ENCODE measurements around the gene MAPK8IP2. TPM values are rescaled to one million over a fixed set of nuclear protein-coding genes. Genes with fewer than 3 reads are reported as not detected.

Gene MAPK8IP2
- total RNA-seq, 1 experiment from 2014 or later = 6.4 TPM

DNA sequence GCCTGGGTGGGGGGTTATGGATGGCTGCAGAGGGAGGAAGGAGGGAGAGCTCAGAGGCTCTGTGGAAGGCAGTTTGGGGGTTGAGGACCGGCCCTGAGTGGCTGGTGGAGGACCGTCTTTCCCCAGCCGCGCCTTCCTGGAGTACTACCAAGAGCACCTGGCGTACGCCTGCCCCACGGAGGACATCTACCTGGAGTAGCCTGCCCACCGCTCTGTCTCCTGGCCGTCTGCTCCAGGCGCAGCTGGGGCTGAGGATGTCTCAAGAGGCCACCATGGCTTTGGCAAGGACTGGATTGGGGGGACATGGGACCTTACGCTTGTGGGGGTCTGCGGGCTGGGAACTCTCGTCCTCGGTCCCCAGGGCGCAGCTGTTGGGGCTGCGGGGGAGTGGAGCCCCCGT, 10.0 kb downstream of the MAPK8IP2 start:
- H3K79me2 ChIP-seq (ENCODE audit: insufficient read depth, low read length) = no peaks in the 10 kb centered on the region
- H3K4me3 ChIP-seq (replicated peaks in 1 of 2; ENCODE audit: low read depth in 1 of 2, low read length in 2 of 2) = no peak overlapping the region
- H3K4me1 ChIP-seq (ENCODE audit: control insufficient read depth in 1 of 2, insufficient read depth in 2 of 2, low read length in 2 of 2) = peaks cover 19 to 28% of the 10 kb centered on the region in 2 experiments
- H4K20me1 ChIP-seq (ENCODE audit: insufficient read depth) = no peaks in the 10 kb centered on the region
- ATAC-seq (no peak), DNase-seq (ENCODE audit: low read depth, low spot score) (no peak)
- H3K9ac ChIP-seq (ENCODE audit: low read length) = no peak overlapping the region
- no peaks in the 10 kb centered on the region for H3K27me3 ChIP-seq (ENCODE audit: insufficient read depth, low read length)
- no TSS peak for BruUV-seq (replicated peaks)
- no peak overlapping the region for H2AFZ ChIP-seq (ENCODE audit: low read depth, low read length, poor library complexity, severe bottlenecking)
- H3K4me2 ChIP-seq (ENCODE audit: low read length) = no peak overlapping the region
- no peaks in the 10 kb centered on the region for H3K36me3 ChIP-seq (ENCODE audit: control insufficient read depth in 1 of 2, insufficient read depth in 2 of 2, low read length in 2 of 2)
- CTCF ChIA-PET = no interaction called here
- RAD21 ChIA-PET (ENCODE audit: low non-redundant PET in 1 of 2, low total read pairs in 2 of 2, uncharacterized antibody in 2 of 2, unreplicated experiment in 2 of 2) = no interaction called here
- H3K9me3 ChIP-seq (ENCODE audit: control insufficient read depth in 1 of 2, insufficient read depth in 1 of 2, low read depth in 1 of 2, low read length in 2 of 2) = no peaks in the 10 kb centered on the region
- TF ChIP-seq SIN3A (IDR thresholded peaks at IDR 0.05; ENCODE audit: low read depth) (no peak), ZFX (IDR thresholded peaks at IDR 0.05) (no peak), POLR2A (IDR thresholded peaks at IDR 0.05; ENCODE audit: borderline replicate concordance, extremely low read depth, insufficient read depth, insufficient read length) (no peak), EGR1 (IDR thresholded peaks at IDR 0.05; ENCODE audit: low read depth) (no peak), SRF (IDR thresholded peaks at IDR 0.05; ENCODE audit: low read depth) (no peak), ATF3 (IDR thresholded peaks at IDR 0.05) (no peak), EZH2phosphoT487 (IDR thresholded peaks at IDR 0.05; ENCODE audit: borderline replicate concordance) (no peak), ELF1 (IDR thresholded peaks at IDR 0.05; ENCODE audit: borderline replicate concordance, low read depth) (no peak), CBX3 (IDR thresholded peaks at IDR 0.05; ENCODE audit: low read depth) (no peak), RAD21 (IDR thresholded peaks at IDR 0.05; ENCODE audit: low read depth) (no peak)
- TF ChIP-seq, protein P1, sequence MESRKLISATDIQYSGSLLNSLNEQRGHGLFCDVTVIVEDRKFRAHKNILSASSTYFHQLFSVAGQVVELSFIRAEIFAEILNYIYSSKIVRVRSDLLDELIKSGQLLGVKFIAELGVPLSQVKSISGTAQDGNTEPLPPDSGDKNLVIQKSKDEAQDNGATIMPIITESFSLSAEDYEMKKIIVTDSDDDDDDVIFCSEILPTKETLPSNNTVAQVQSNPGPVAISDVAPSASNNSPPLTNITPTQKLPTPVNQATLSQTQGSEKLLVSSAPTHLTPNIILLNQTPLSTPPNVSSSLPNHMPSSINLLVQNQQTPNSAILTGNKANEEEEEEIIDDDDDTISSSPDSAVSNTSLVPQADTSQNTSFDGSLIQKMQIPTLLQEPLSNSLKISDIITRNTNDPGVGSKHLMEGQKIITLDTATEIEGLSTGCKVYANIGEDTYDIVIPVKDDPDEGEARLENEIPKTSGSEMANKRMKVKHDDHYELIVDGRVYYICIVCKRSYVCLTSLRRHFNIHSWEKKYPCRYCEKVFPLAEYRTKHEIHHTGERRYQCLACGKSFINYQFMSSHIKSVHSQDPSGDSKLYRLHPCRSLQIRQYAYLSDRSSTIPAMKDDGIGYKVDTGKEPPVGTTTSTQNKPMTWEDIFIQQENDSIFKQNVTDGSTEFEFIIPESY (IDR thresholded peaks at IDR 0.05; ENCODE audit: extremely low read depth, insufficient replicate concordance, low read length) = no peak
- intact Hi-C loops (cut with micrococcal nuclease) = no loop called here
- POLR2A ChIA-PET = no interaction called here
- H3K9me2 ChIP-seq (ENCODE audit: insufficient read depth) = no peaks in the 10 kb centered on the region
- no peak overlapping the region for H3K27ac ChIP-seq (ENCODE audit: low read depth, low read length)
